Nephron (organoid): Measurements from ENCODE around the gene CRYZ.

Experiments used
- H3K27ac Mint-ChIP-seq, 3 experiments: 2 replicates each; pipeline ENCODE4 v1.8.0; 2020; ENCODE audit warnings: mixed read lengths in 3 of 3, mild to moderate bottlenecking in 2 of 3, moderate library complexity in 1 of 3
- H3K27me3 Mint-ChIP-seq: 2 replicates; pipeline ENCODE4 v1.8.0; 2021; ENCODE audit warnings: low read depth, mild to moderate bottlenecking, moderate library complexity, mixed read lengths
- H3K36me3 Mint-ChIP-seq: 2 replicates; pipeline ENCODE4 v1.8.0; 2020; ENCODE audit warnings: low read depth, mixed read lengths
- H3K4me1 Mint-ChIP-seq: 2 replicates; pipeline ENCODE4 v1.8.0; 2020; ENCODE audit warnings: mixed read lengths
- H3K4me3 Mint-ChIP-seq, 3 experiments: 2 replicates each; pipeline ENCODE4 v1.8.0; 2020; ENCODE audit warnings: mild to moderate bottlenecking in 3 of 3, mixed read lengths in 3 of 3, moderate library complexity in 2 of 3
- H3K9me3 Mint-ChIP-seq: 2 replicates; pipeline ENCODE4 v1.8.0; 2020; ENCODE audit warnings: mixed read lengths
- TF ChIP-seq, protein P1 (sequence below), 3 experiments: fragments of 200-600 bp; sonication (generic); IDR thresholded peaks; one replicate each; pipeline ENCODE4 v1.5.0; 2021; ENCODE audit warnings: antibody characterized with exemption in 3 of 3; ENCODE audit not compliant: unreplicated experiment in 3 of 3

Gene CRYZ

DNA sequence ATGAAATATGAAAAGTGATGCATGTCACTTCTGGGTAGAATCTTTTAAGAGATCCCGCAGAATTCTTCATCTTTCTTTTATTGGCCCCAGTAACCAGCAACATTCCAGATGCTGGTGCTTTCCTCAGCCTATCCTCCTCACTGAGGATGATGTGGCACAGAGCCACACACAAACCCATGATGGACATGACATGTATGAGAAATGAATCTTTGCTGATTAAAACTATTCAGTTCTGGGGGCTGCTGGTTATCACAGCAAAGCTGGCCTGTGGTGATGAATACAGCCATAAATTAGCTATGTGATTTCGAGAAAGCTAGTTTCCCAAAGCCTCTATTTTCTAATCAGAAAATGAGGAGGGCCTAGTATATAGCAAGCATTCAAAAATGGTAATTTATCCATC, 51.0 kb downstream of the CRYZ start:
- Mint-ChIP-seq H3K4me3 (no peak overlapping the region), H3K27me3 (no peaks in the 10 kb centered on the region), H3K9me3 (no peaks in the 10 kb centered on the region), H3K36me3 (no peaks in the 10 kb centered on the region), H3K27ac (no peak overlapping the region), H3K4me1 (peaks cover 4% of the 10 kb centered on the region)
- TF ChIP-seq, protein P1, sequence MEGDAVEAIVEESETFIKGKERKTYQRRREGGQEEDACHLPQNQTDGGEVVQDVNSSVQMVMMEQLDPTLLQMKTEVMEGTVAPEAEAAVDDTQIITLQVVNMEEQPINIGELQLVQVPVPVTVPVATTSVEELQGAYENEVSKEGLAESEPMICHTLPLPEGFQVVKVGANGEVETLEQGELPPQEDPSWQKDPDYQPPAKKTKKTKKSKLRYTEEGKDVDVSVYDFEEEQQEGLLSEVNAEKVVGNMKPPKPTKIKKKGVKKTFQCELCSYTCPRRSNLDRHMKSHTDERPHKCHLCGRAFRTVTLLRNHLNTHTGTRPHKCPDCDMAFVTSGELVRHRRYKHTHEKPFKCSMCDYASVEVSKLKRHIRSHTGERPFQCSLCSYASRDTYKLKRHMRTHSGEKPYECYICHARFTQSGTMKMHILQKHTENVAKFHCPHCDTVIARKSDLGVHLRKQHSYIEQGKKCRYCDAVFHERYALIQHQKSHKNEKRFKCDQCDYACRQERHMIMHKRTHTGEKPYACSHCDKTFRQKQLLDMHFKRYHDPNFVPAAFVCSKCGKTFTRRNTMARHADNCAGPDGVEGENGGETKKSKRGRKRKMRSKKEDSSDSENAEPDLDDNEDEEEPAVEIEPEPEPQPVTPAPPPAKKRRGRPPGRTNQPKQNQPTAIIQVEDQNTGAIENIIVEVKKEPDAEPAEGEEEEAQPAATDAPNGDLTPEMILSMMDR (IDR thresholded peaks at IDR 0.05; ENCODE audit: unreplicated experiment in 3 of 3), result no peak

DNA sequence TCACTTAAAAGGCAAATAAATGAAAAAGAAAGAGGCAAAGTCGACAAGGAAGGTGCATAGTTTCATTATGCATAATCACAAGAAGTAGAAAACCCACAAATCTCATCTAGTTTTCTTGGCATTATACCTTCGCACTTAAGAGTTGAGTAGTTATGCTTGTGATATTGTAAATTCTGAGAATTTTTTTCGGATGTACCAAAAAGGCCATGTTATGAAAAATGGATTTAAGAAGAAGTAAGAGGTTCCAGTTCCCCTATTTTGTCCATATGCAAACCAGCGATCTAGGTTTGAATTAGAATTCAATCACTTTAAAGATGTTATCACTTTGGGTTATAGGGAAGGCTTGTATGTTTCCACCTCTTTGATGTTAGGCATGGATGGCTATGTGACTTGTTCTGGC, 51.4 kb downstream of the CRYZ start:
- H3K27ac Mint-ChIP-seq, result no peak overlapping the region
- H3K27me3 Mint-ChIP-seq, result no peaks in the 10 kb centered on the region
- peaks cover 4% of the 10 kb centered on the region for H3K4me1 Mint-ChIP-seq
- TF ChIP-seq, protein P1 (IDR thresholded peaks at IDR 0.05; ENCODE audit: unreplicated experiment in 3 of 3), result no peak
- no peak overlapping the region for H3K4me3 Mint-ChIP-seq
- H3K9me3 Mint-ChIP-seq, result no peaks in the 10 kb centered on the region
- H3K36me3 Mint-ChIP-seq, result no peaks in the 10 kb centered on the region

DNA sequence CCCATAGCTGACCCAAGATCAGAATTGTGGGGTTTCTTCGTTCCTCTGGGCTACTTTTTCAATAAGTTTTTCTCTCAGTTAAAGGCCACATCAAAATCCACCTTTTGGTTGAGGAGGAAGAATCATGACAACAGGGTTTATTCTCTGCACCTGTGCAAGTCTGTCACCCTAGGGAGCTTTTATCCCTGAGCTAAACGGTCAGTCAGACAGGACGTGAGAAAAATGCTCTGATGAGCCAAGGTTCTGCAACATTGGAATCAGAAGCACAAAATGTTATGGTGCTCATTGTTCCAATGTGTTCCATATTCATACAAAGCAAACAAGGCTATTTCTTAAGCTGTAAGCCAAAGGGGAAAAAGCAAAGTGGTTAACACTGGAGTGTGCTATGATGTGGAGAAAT, 51.8 kb downstream of the CRYZ start:
- Mint-ChIP-seq H3K27ac (no peak overlapping the region), H3K4me3 (no peak overlapping the region), H3K9me3 (no peaks in the 10 kb centered on the region), H3K27me3 (no peaks in the 10 kb centered on the region), H3K36me3 (no peaks in the 10 kb centered on the region), H3K4me1 (peaks cover 4% of the 10 kb centered on the region)
- TF ChIP-seq, protein P1 (IDR thresholded peaks at IDR 0.05; ENCODE audit: unreplicated experiment in 3 of 3), result no peak

DNA sequence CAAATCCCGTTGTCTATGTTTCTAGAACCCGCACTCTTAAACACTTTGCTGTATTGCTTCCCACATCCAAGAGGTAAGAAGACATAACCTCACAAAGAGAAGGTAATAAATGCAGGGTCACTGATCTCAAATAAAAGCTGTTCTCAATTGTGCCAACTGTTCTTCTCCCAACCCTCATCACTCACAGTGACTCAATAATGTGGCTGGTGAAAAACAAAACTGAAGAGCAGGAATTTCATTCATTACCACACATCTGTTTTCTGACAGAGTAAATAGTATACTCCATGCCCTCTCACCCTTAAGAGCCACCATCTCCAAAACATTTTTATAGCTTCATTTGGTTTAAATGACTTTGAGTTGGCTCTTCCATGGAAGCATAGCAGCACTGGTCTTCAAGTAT, 53.0 kb downstream of the CRYZ start:
- H3K27ac Mint-ChIP-seq, result no peak overlapping the region
- no peaks in the 10 kb centered on the region for H3K36me3 Mint-ChIP-seq
- H3K9me3 Mint-ChIP-seq, result no peaks in the 10 kb centered on the region
- TF ChIP-seq, protein P1 (IDR thresholded peaks at IDR 0.05; ENCODE audit: unreplicated experiment in 3 of 3), result no peak
- peaks cover 4% of the 10 kb centered on the region for H3K4me1 Mint-ChIP-seq
- H3K4me3 Mint-ChIP-seq, result no peak overlapping the region
- no peaks in the 10 kb centered on the region for H3K27me3 Mint-ChIP-seq

DNA sequence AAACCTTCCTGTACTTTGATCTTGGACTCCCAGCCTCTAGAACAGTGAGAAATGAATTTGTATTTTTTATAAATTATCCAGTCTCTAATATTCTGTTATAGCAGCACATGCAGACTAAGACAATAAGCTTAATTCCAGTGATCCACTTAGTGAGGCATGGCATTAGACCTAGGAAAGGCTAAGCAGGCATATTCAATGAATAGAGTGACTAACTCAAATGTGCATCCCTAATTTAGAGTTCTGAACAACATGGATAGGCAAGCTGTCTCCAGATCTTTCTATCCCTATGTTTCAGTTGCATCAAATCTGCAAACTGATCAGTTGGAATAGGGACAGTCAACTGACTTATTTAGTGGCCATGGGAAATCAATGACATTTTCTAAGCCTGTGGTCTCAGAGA, 54.9 kb downstream of the CRYZ start:
- H3K9me3 Mint-ChIP-seq, result peaks cover 1% of the 10 kb centered on the region
- H3K27ac Mint-ChIP-seq, result no peak overlapping the region
- peaks cover under 1% of the 10 kb centered on the region for H3K36me3 Mint-ChIP-seq
- H3K4me3 Mint-ChIP-seq, result no peak overlapping the region
- TF ChIP-seq, protein P1 (IDR thresholded peaks at IDR 0.05; ENCODE audit: unreplicated experiment in 3 of 3), result no peak
- no peaks in the 10 kb centered on the region for H3K27me3 Mint-ChIP-seq
- H3K4me1 Mint-ChIP-seq, result peaks cover 12% of the 10 kb centered on the region

DNA sequence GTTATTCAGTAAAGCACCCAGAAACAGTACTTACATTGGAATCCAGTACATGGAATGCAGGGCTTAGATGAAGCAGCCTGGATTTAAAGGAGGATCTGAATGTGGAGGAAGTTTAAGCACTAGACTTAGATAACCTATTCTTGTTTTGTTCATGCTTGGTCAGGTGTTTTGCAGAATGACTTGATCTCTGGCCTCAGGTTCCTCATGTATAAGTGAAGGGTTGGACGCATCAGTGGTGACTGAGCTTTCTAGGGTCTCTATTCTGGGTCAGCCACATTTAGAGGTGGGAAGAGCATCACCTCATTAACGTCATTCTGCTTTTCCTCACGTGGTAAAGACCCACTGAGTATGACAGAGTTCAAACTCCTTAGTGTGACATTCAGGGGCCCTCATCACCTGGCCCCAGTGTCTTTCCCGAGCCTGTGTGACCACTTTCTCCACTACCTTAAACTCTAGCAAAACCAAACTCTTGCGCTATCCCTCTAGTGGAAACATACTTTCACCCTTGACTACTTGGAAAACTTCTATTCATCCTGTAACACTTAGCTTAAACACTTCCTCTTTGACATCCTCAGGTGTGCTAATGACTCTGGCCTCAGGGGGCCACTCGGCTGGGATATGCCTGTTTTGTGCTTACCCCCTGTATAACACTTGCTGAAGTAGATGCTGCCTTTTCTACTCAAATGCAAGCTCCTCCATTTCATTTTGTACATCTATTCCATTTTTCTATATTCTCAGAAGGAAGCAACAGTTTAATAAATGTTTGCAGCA, 58.4 kb downstream of the CRYZ start:
- H3K9me3 Mint-ChIP-seq, result peaks cover 11% of the 10 kb centered on the region
- peaks cover 4% of the 10 kb centered on the region for H3K36me3 Mint-ChIP-seq
- H3K27me3 Mint-ChIP-seq, result no peaks in the 10 kb centered on the region
- peak overlapping the region; percentile 68 to 73 (median 71) for H3K4me3 Mint-ChIP-seq
- peaks cover 12% of the 10 kb centered on the region for H3K4me1 Mint-ChIP-seq
- TF ChIP-seq, protein P1 (IDR thresholded peaks at IDR 0.05; ENCODE audit: unreplicated experiment in 3 of 3), result no peak
- no peak overlapping the region for H3K27ac Mint-ChIP-seq
